SK-N-SH (cell line): ENCODE data around the gene CAV1. TPM values are rescaled to one million over a fixed set of nuclear protein-coding genes. Genes with fewer than 3 reads are reported as not detected.

ENCODE experiments used
- CTCF ChIA-PET: fragments of 300-600, 350-600 bp; formaldehyde crosslinking; extraction: SDS; loops from one replicate; lab custom pipeline; 2021; lab: Yijun Ruan, JAX
- POLR2A ChIA-PET: fragments of 350-600 bp; sonication (Branson Sonifier 250); formaldehyde crosslinking; extraction: SDS; loops from one replicate; lab custom pipeline; 2020; ENCODE audit warnings: antibody characterized with exemption, inconsistent platforms; lab: Yijun Ruan, JAX
- DNase-seq: peaks from one replicate; pipeline ENCODE4 v3.0.0; 2012
- H2AFZ ChIP-seq: fragments of 200-600 bp; sonication (generic); 2 replicates; pipeline ENCODE4 v1.8.1; 2016; ENCODE audit warnings: antibody characterized with exemption, mild to moderate bottlenecking, low read depth
- H3F3A ChIP-seq: fragments of 200-600 bp; sonication (generic); replicated peaks from 2 replicates; pipeline ENCODE3; 2016; ENCODE audit warnings: antibody characterized with exemption, mild to moderate bottlenecking; ENCODE audit not compliant: insufficient read depth
- H3K27ac ChIP-seq, 2 experiments: fragments of 200-500 bp in 1 of 2; fragments of 200-600 bp in 1 of 2; sonication (Bioruptor generic) in 1 of 2; sonication (generic), shearing (Covaris generic) in 1 of 2; 2 replicates each; pipeline versions ENCODE4 v1.5.1 to v1.6.1; 2014 to 2016; ENCODE audit warnings: low read depth in 2 of 2, inconsistent platforms in 1 of 2, low read length in 1 of 2, mild to moderate bottlenecking in 1 of 2, mixed read lengths in 1 of 2
- H3K27me3 ChIP-seq: fragments of 200-600 bp; sonication (generic), shearing (Covaris generic); 2 replicates; pipeline ENCODE4 v1.6.1; 2016; ENCODE audit warnings: mixed run types; ENCODE audit not compliant: insufficient read depth
- H3K36me3 ChIP-seq, 2 experiments: fragments of 200-500 bp in 1 of 2; fragments of 200-600 bp in 1 of 2; sonication (Bioruptor generic) in 1 of 2; sonication (generic) in 1 of 2; replicated peaks in 1 of 2; 2 replicates each; pipeline versions ENCODE3 to v1.5.1; 2014 to 2016; ENCODE audit warnings: low read length in 1 of 2, mild to moderate bottlenecking in 1 of 2; ENCODE audit not compliant: insufficient read depth in 2 of 2, control insufficient read depth in 1 of 2
- H3K4me1 ChIP-seq, 2 experiments: fragments of 200-500 bp in 1 of 2; fragments of 200-600 bp in 1 of 2; sonication (Bioruptor generic) in 1 of 2; sonication (generic), shearing (Covaris generic) in 1 of 2; 2 replicates each; pipeline versions ENCODE4 v1.5.1 to v1.6.1; 2014 to 2016; ENCODE audit warnings: low read depth in 1 of 2, low read length in 1 of 2, mixed run types in 1 of 2; ENCODE audit not compliant: insufficient read depth in 2 of 2, control insufficient read depth in 1 of 2
- H3K4me2 ChIP-seq: fragments of 200-600 bp; sonication (generic), shearing (Covaris generic); 2 replicates; pipeline ENCODE4 v1.6.1; 2017; ENCODE audit warnings: mixed run types
- H3K4me3 ChIP-seq, 2 experiments: fragments of 200-500 bp in 1 of 2; fragments of 200-600 bp in 1 of 2; sonication (Bioruptor generic) in 1 of 2; sonication (generic), shearing (Covaris generic) in 1 of 2; 2 replicates each; pipeline versions ENCODE4 v1.5.1 to v1.8.1; 2014 to 2016; ENCODE audit warnings: low read depth in 2 of 2, inconsistent platforms in 1 of 2, low read length in 1 of 2, mild to moderate bottlenecking in 1 of 2, mixed read lengths in 1 of 2, moderate library complexity in 1 of 2
- H3K79me2 ChIP-seq: fragments of 200-600 bp; sonication (generic); 2 replicates; pipeline ENCODE4 v1.8.1; 2017; ENCODE audit warnings: mild to moderate bottlenecking; ENCODE audit not compliant: insufficient read depth
- H3K9ac ChIP-seq: fragments of 200-600 bp; sonication (generic); 2 replicates; pipeline ENCODE4 v1.6.1; 2017; ENCODE audit warnings: mixed run types
- H3K9me2 ChIP-seq: fragments of 200-600 bp; sonication (generic); 2 replicates; pipeline ENCODE4 v1.6.1; 2017; ENCODE audit warnings: mixed run types
- H3K9me3 ChIP-seq: fragments of 200-600 bp; sonication (generic); 2 replicates; pipeline ENCODE4 v1.6.1; 2017; ENCODE audit warnings: mixed run types, mild to moderate bottlenecking, moderate library complexity
- H4K20me1 ChIP-seq: fragments of 200-600 bp; sonication (generic); 2 replicates; pipeline ENCODE4 v1.6.1; 2017; ENCODE audit warnings: mild to moderate bottlenecking, mixed run types; ENCODE audit not compliant: insufficient read depth
- CHD2 ChIP-seq: fragments of 150-350 bp; IDR thresholded peaks from 2 replicates; pipeline ENCODE4 v1.6.1; 2018; ENCODE audit warnings: low read length; ENCODE audit not compliant: partially characterized antibody
- CTCF ChIP-seq: fragments of 200-600 bp; sonication (generic); IDR thresholded peaks from 2 replicates; pipeline ENCODE4 v1.6.1; 2017; ENCODE audit warnings: antibody characterized with exemption, mild to moderate bottlenecking, moderate library complexity
- EZH2phosphoT487 ChIP-seq: fragments of 200-600 bp; sonication (generic); IDR thresholded peaks from 2 replicates; pipeline ENCODE4 v1.6.1; 2017; ENCODE audit warnings: low read depth, mixed run types, mild to moderate bottlenecking, antibody characterized with exemption, moderate library complexity, borderline replicate concordance
- FOSL2 ChIP-seq: IDR thresholded peaks from 2 replicates; pipeline ENCODE4 v1.4.0; 2012; ENCODE audit warnings: low read depth, mild to moderate bottlenecking, moderate library complexity, borderline replicate concordance
- FOXJ3 ChIP-seq: sonication (generic); formaldehyde crosslinking; IDR thresholded peaks from 2 replicates; pipeline ENCODE4 v1.5.1; 2020; ENCODE audit warnings: mild to moderate bottlenecking, missing genetic modification reagents
- GABPA ChIP-seq: IDR thresholded peaks from 2 replicates; pipeline ENCODE4 v1.4.0; 2012; ENCODE audit warnings: low read depth, mild to moderate bottlenecking
- GATA2 ChIP-seq: sonication (generic); formaldehyde crosslinking; IDR thresholded peaks from 2 replicates; pipeline ENCODE4 v1.5.0; 2020; ENCODE audit warnings: mild to moderate bottlenecking, missing genetic modification reagents
- IRF3 ChIP-seq: fragments of 150-350 bp; IDR thresholded peaks from 2 replicates; pipeline ENCODE4 v1.6.1; 2016; ENCODE audit warnings: mild to moderate bottlenecking, low read depth, low read length
- JUND ChIP-seq: IDR thresholded peaks from 2 replicates; pipeline ENCODE4 v1.4.0; 2012
- MXI1 ChIP-seq: IDR thresholded peaks from 2 replicates; pipeline ENCODE4 v1.6.1; 2012; ENCODE audit warnings: mild to moderate bottlenecking, low read depth, low read length, improper control_type of control experiment
- NRF1 ChIP-seq: IDR thresholded peaks from 2 replicates; pipeline ENCODE4 v1.6.1; 2012; ENCODE audit warnings: low read depth, mild to moderate bottlenecking, low read length
- RCOR1 ChIP-seq: fragments of 150-350 bp; IDR thresholded peaks from 2 replicates; pipeline ENCODE4 v1.6.1; 2017; ENCODE audit warnings: antibody characterized with exemption, low read length
- SMC3 ChIP-seq: IDR thresholded peaks from 2 replicates; pipeline ENCODE4 v1.6.1; 2012; ENCODE audit warnings: low read depth, low read length, improper control_type of control experiment
- TEAD4 ChIP-seq: IDR thresholded peaks from 2 replicates; pipeline ENCODE4 v1.4.0; 2012; ENCODE audit warnings: mild to moderate bottlenecking, borderline replicate concordance; ENCODE audit not compliant: insufficient read depth
- YY1 ChIP-seq: IDR thresholded peaks from 2 replicates; pipeline ENCODE4 v1.4.0; 2012; ENCODE audit warnings: low read depth, mild to moderate bottlenecking
- WGBS: methylation state at CpG from one replicate; pipeline ENCODE4 v1.1.6; 2017; ENCODE audit warnings: low lambda C conversion rate; 5-methylcytosine and 5-hydroxymethylcytosine counted together
- polyA plus RNA-seq, 3 experiments: library from polyadenylated mRNA; depleted of rRNA; stranded (reverse); fragments of >200 nt; gene quantifications; 2 replicates each; pipeline ENCODE4 v1.2.3, GENCODE V29; 2012
- TF ChIP-seq, protein P1 (sequence below): IDR thresholded peaks from 2 replicates; pipeline ENCODE4 v1.4.0; 2012; ENCODE audit warnings: low read depth
- TF ChIP-seq, protein P2 (sequence below): IDR thresholded peaks from 2 replicates; pipeline ENCODE4; 2012

CAV1 gene
- polyA plus RNA-seq, 1 of the 3 experiments (the other 2 are of a cell fraction): 968 TPM

- Histone ChIP-seq H3K4me3 (no peak overlapping the region), H3K4me2 (peak overlapping the region; percentile 47; the same call in 1 of the 2 replicates), H2AFZ (peak overlapping the region; percentile 3), H3K9me2 (no peaks in the 10 kb centered on the region), H3K9ac (no peak overlapping the region), H3K9me3 (no peaks in the 10 kb centered on the region), H3K79me2 (no peaks in the 10 kb centered on the region), H3K27ac (peak overlapping the region in 1 of 2 experiments; percentile 99; a peak in 2 of 4 replicates), H3K4me1 (peaks cover 3 to 57% of the 10 kb centered on the region in 2 experiments; a peak in 3 of 4 replicates), H3K27me3 (no peaks in the 10 kb centered on the region), H3K36me3 (no peaks in the 10 kb centered on the region), H4K20me1 (no peaks in the 10 kb centered on the region), H3F3A (peaks cover 37% of the 10 kb centered on the region)
- CTCF ChIA-PET: interaction anchor here (2.8 to 3.4 kb wide), 2 partner anchors 10 to 13 kb away, joined by 15 to 20 read pairs; no protein-coding TSS in a partner anchor
- DNase-seq: no peak
- POLR2A ChIA-PET: no interaction called here
- TF ChIP-seq IRF3: no peak
- TF ChIP-seq TEAD4: no peak
- TF ChIP-seq RCOR1: no peak
- TF ChIP-seq, protein P1, sequence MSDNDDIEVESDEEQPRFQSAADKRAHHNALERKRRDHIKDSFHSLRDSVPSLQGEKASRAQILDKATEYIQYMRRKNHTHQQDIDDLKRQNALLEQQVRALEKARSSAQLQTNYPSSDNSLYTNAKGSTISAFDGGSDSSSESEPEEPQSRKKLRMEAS: no peak
- no peak for TF ChIP-seq CHD2
- TF ChIP-seq JUND: no peak
- no peak for TF ChIP-seq FOSL2
- no peak for TF ChIP-seq SMC3
- 87% methylated on average over 3 of the region's 3 CpGs for WGBS
Measured at GRCh38 chr7:116578526-116578925, 53.7 kb downstream of the CAV1 start.

GRCh38 chr7:116579322-116579721 lies 54.5 kb downstream of the CAV1 start:
- H3K36me3 ChIP-seq: no peaks in the 10 kb centered on the region
- H3K4me1 ChIP-seq: peaks cover 3 to 57% of the 10 kb centered on the region in 2 experiments; a peak in 3 of 4 replicates
- ChIA-PET CTCF (interaction anchor here (1.9 to 3.4 kb wide), 2 partner anchors 10 to 12 kb away, joined by 9 to 20 read pairs; no protein-coding TSS in a partner anchor), POLR2A (no interaction called here)
- no peaks in the 10 kb centered on the region for H3K9me2 ChIP-seq
- no peaks in the 10 kb centered on the region for H3K27me3 ChIP-seq
- H3F3A ChIP-seq: peaks cover 42% of the 10 kb centered on the region
- no peak overlapping the region for H3K27ac ChIP-seq
- TF ChIP-seq, protein P2, sequence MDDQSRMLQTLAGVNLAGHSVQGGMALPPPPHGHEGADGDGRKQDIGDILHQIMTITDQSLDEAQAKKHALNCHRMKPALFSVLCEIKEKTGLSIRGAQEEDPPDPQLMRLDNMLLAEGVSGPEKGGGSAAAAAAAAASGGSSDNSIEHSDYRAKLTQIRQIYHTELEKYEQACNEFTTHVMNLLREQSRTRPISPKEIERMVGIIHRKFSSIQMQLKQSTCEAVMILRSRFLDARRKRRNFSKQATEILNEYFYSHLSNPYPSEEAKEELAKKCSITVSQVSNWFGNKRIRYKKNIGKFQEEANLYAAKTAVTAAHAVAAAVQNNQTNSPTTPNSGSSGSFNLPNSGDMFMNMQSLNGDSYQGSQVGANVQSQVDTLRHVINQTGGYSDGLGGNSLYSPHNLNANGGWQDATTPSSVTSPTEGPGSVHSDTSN: no peak
- TF ChIP-seq EZH2phosphoT487: no peak
- no peak for TF ChIP-seq JUND
- TF ChIP-seq IRF3: no peak
- TF ChIP-seq FOXJ3 (CRISPR knock-in tag): no peak
- no peak for TF ChIP-seq YY1
- no peak for TF ChIP-seq GABPA
- no peak for TF ChIP-seq RCOR1
- TF ChIP-seq GATA2 (CRISPR knock-in tag): no peak
- no peak for TF ChIP-seq SMC3
- TF ChIP-seq NRF1: no peak
- no peak for TF ChIP-seq MXI1
- no peak for TF ChIP-seq CTCF
- H3K9ac ChIP-seq: no peak overlapping the region
- WGBS: 83% methylated on average over 1 of the region's 1 CpG
- no peaks in the 10 kb centered on the region for H3K79me2 ChIP-seq
- no peak overlapping the region for H3K4me2 ChIP-seq
- no peaks in the 10 kb centered on the region for H4K20me1 ChIP-seq
- no peak overlapping the region for H2AFZ ChIP-seq
- no peak overlapping the region for H3K4me3 ChIP-seq
- DNase-seq: no peak
- H3K9me3 ChIP-seq: no peaks in the 10 kb centered on the region
